ENCODE results near the gene DCHS1.
A peak's percentile ranks its signal among the peaks of the same experiment; 100 is the strongest.

DCHS1 gene

GRCh38 chr11:6664551-6664950, 8.9 kb upstream of the DCHS1 start:
- ChIA-PET CTCF (interaction anchor here (1.3 to 2.7 kb wide), 2 partner anchors 19 to 133 kb away, joined by 4 to 11 read pairs; partner anchors contain the start of gene MRPL17), POLR2A (no interaction called here)
- no peaks in the 10 kb centered on the region for H3K27me3 ChIP-seq (replicated peaks in 2 of 5; ENCODE audit: control insufficient read depth in 4 of 5, insufficient read depth in 5 of 5, low read length in 4 of 5)
- no peaks in the 10 kb centered on the region for H3K36me3 ChIP-seq (ENCODE audit: control insufficient read depth in 4 of 4, insufficient read depth in 4 of 4, low read length in 3 of 4)
- WGBS (ENCODE audit: insufficient coverage) = no CpG with 5 or more reads among the region's 1 CpG
- no peak overlapping the region for H3K27ac ChIP-seq (ENCODE audit: insufficient read depth in 1 of 2, low read depth in 1 of 2, low read length in 2 of 2, poor library complexity in 1 of 2, severe bottlenecking in 2 of 2)
- H3K4me3 ChIP-seq (ENCODE audit: control insufficient read depth in 1 of 7, extremely low read depth in 1 of 7, insufficient read depth in 4 of 7, low read depth in 2 of 7, low read length in 6 of 7) = no peak overlapping the region
- no peak for DNase-seq
- no peaks in the 10 kb centered on the region for H3K9me3 ChIP-seq (ENCODE audit: control extremely low read depth in 1 of 5, control insufficient read depth in 4 of 5, insufficient read depth in 2 of 5, low read depth in 1 of 5, low read length in 4 of 5)
- no peaks in the 10 kb centered on the region for H3K4me1 ChIP-seq (ENCODE audit: control extremely low read depth in 1 of 4, control insufficient read depth in 4 of 4, insufficient read depth in 4 of 4, low read length in 3 of 4)

- CTCF ChIA-PET = no interaction called here
- no peaks in the 10 kb centered on the region for H3K4me1 ChIP-seq (ENCODE audit: control extremely low read depth in 1 of 4, control insufficient read depth in 4 of 4, insufficient read depth in 4 of 4, low read length in 3 of 4)
- no peak overlapping the region for H3K27ac ChIP-seq (ENCODE audit: insufficient read depth in 1 of 2, low read depth in 1 of 2, low read length in 2 of 2, poor library complexity in 1 of 2, severe bottlenecking in 2 of 2)
- H3K4me3 ChIP-seq (ENCODE audit: control insufficient read depth in 1 of 7, extremely low read depth in 1 of 7, insufficient read depth in 4 of 7, low read depth in 2 of 7, low read length in 6 of 7) = no peak overlapping the region
- POLR2A ChIA-PET = no interaction called here
- H3K27me3 ChIP-seq (replicated peaks in 2 of 5; ENCODE audit: control insufficient read depth in 4 of 5, insufficient read depth in 5 of 5, low read length in 4 of 5) = no peaks in the 10 kb centered on the region
- no peaks in the 10 kb centered on the region for H3K36me3 ChIP-seq (ENCODE audit: control insufficient read depth in 4 of 4, insufficient read depth in 4 of 4, low read length in 3 of 4)
- DNase-seq = no peak
- no peaks in the 10 kb centered on the region for H3K9me3 ChIP-seq (ENCODE audit: control extremely low read depth in 1 of 5, control insufficient read depth in 4 of 5, insufficient read depth in 2 of 5, low read depth in 1 of 5, low read length in 4 of 5)
- WGBS (ENCODE audit: insufficient coverage) = 100% methylated on average over 2 of the region's 3 CpGs
These were observed 8.3 kb upstream of the DCHS1 start for GRCh38 chr11:6663794-6664469.

- H3K27me3 ChIP-seq (replicated peaks in 2 of 5; ENCODE audit: control insufficient read depth in 4 of 5, insufficient read depth in 5 of 5, low read length in 4 of 5) = peaks cover 0 to 13% (median 4%) of the 10 kb centered on the region in 5 experiments
- no peaks in the 10 kb centered on the region for H3K36me3 ChIP-seq (ENCODE audit: control insufficient read depth in 4 of 4, insufficient read depth in 4 of 4, low read length in 3 of 4)
- ChIA-PET POLR2A (no interaction called here), CTCF (interaction anchor here (1.3 to 1.5 kb wide), 3 partner anchors 19 to 42 kb away, joined by 4 to 5 read pairs (median 4); partner anchors contain the start of gene TPP1)
- no CpG with 5 or more reads among the region's 3 CpGs for WGBS (ENCODE audit: insufficient coverage)
- DNase-seq = no peak
- no peak overlapping the region for H3K4me3 ChIP-seq (ENCODE audit: control insufficient read depth in 1 of 7, extremely low read depth in 1 of 7, insufficient read depth in 4 of 7, low read depth in 2 of 7, low read length in 6 of 7)
- H3K9me3 ChIP-seq (ENCODE audit: control extremely low read depth in 1 of 5, control insufficient read depth in 4 of 5, insufficient read depth in 2 of 5, low read depth in 1 of 5, low read length in 4 of 5) = no peaks in the 10 kb centered on the region
- H3K4me1 ChIP-seq (ENCODE audit: control extremely low read depth in 1 of 4, control insufficient read depth in 4 of 4, insufficient read depth in 4 of 4, low read length in 3 of 4) = peaks cover 0 to 7% (median 2%) of the 10 kb centered on the region in 4 experiments
- H3K27ac ChIP-seq (ENCODE audit: insufficient read depth in 1 of 2, low read depth in 1 of 2, low read length in 2 of 2, poor library complexity in 1 of 2, severe bottlenecking in 2 of 2) = no peak overlapping the region
These were observed 5.1 kb upstream of the DCHS1 start for GRCh38 chr11:6660712-6661111.

- Histone ChIP-seq H3K27me3 (replicated peaks in 2 of 5; ENCODE audit: control insufficient read depth in 4 of 5, insufficient read depth in 5 of 5, low read length in 4 of 5) (peaks cover 0 to 19% (median 8%) of the 10 kb centered on the region in 5 experiments), H3K36me3 (ENCODE audit: control insufficient read depth in 4 of 4, insufficient read depth in 4 of 4, low read length in 3 of 4) (no peaks in the 10 kb centered on the region), H3K4me3 (ENCODE audit: control insufficient read depth in 1 of 7, extremely low read depth in 1 of 7, insufficient read depth in 4 of 7, low read depth in 2 of 7, low read length in 6 of 7) (no peak overlapping the region), H3K4me1 (ENCODE audit: control extremely low read depth in 1 of 4, control insufficient read depth in 4 of 4, insufficient read depth in 4 of 4, low read length in 3 of 4) (peaks cover 0 to 13% (median 7%) of the 10 kb centered on the region in 4 experiments), H3K9me3 (ENCODE audit: control extremely low read depth in 1 of 5, control insufficient read depth in 4 of 5, insufficient read depth in 2 of 5, low read depth in 1 of 5, low read length in 4 of 5) (no peaks in the 10 kb centered on the region), H3K27ac (ENCODE audit: insufficient read depth in 1 of 2, low read depth in 1 of 2, low read length in 2 of 2, poor library complexity in 1 of 2, severe bottlenecking in 2 of 2) (no peak overlapping the region)
- DNase-seq = no peak
- ChIA-PET CTCF (interaction anchor here (1.1 to 1.6 kb wide), 3 partner anchors 9 to 55 kb away, joined by 3 to 4 read pairs (median 3); partner anchors contain the start of gene ILK), POLR2A (no interaction called here)
These were observed 3.0 kb upstream of the DCHS1 start for GRCh38 chr11:6658647-6659046.

GRCh38 chr11:6657346-6657745, 1.7 kb upstream of the DCHS1 start:
- WGBS (ENCODE audit: insufficient coverage) = no CpG with 5 or more reads among the region's 1 CpG
- no peaks in the 10 kb centered on the region for H3K9me3 ChIP-seq (ENCODE audit: control extremely low read depth in 1 of 5, control insufficient read depth in 4 of 5, insufficient read depth in 2 of 5, low read depth in 1 of 5, low read length in 4 of 5)
- H3K36me3 ChIP-seq (ENCODE audit: control insufficient read depth in 4 of 4, insufficient read depth in 4 of 4, low read length in 3 of 4) = no peaks in the 10 kb centered on the region
- no peak for DNase-seq
- peaks cover 0 to 13% (median 8%) of the 10 kb centered on the region in 4 experiments for H3K4me1 ChIP-seq (ENCODE audit: control extremely low read depth in 1 of 4, control insufficient read depth in 4 of 4, insufficient read depth in 4 of 4, low read length in 3 of 4)
- ChIA-PET CTCF (interaction anchor here (0.6 to 1.3 kb wide), 3 partner anchors 10 to 48 kb away, joined by 3 read pairs; no protein-coding TSS in a partner anchor), POLR2A (interaction anchor here (0.6 kb wide), 1 partner anchor 319 kb away, joined by 3 read pairs; no protein-coding TSS in a partner anchor)
- H3K27me3 ChIP-seq (replicated peaks in 2 of 5; ENCODE audit: control insufficient read depth in 4 of 5, insufficient read depth in 5 of 5, low read length in 4 of 5) = peaks cover 0 to 19% (median 8%) of the 10 kb centered on the region in 5 experiments
- no peak overlapping the region for H3K4me3 ChIP-seq (ENCODE audit: control insufficient read depth in 1 of 7, extremely low read depth in 1 of 7, insufficient read depth in 4 of 7, low read depth in 2 of 7, low read length in 6 of 7)
- no peak overlapping the region for H3K27ac ChIP-seq (ENCODE audit: insufficient read depth in 1 of 2, low read depth in 1 of 2, low read length in 2 of 2, poor library complexity in 1 of 2, severe bottlenecking in 2 of 2)

- Histone ChIP-seq H3K4me3 (ENCODE audit: control insufficient read depth in 1 of 7, extremely low read depth in 1 of 7, insufficient read depth in 4 of 7, low read depth in 2 of 7, low read length in 6 of 7) (no peak overlapping the region), H3K27me3 (replicated peaks in 2 of 5; ENCODE audit: control insufficient read depth in 4 of 5, insufficient read depth in 5 of 5, low read length in 4 of 5) (peaks cover 0 to 19% (median 8%) of the 10 kb centered on the region in 5 experiments), H3K36me3 (ENCODE audit: control insufficient read depth in 4 of 4, insufficient read depth in 4 of 4, low read length in 3 of 4) (no peaks in the 10 kb centered on the region), H3K9me3 (ENCODE audit: control extremely low read depth in 1 of 5, control insufficient read depth in 4 of 5, insufficient read depth in 2 of 5, low read depth in 1 of 5, low read length in 4 of 5) (no peaks in the 10 kb centered on the region), H3K4me1 (ENCODE audit: control extremely low read depth in 1 of 4, control insufficient read depth in 4 of 4, insufficient read depth in 4 of 4, low read length in 3 of 4) (peaks cover 0 to 13% (median 8%) of the 10 kb centered on the region in 4 experiments), H3K27ac (ENCODE audit: insufficient read depth in 1 of 2, low read depth in 1 of 2, low read length in 2 of 2, poor library complexity in 1 of 2, severe bottlenecking in 2 of 2) (no peak overlapping the region)
- POLR2A ChIA-PET = interaction anchor here (0.6 kb wide), 1 partner anchor 319 kb away, joined by 3 read pairs; no protein-coding TSS in a partner anchor
- DNase-seq = peak in 1 of 3 donors; percentile 33
- WGBS (ENCODE audit: insufficient coverage) = 91% methylated on average over 4 of the region's 5 CpGs
- CTCF ChIA-PET = interaction anchor here (0.6 to 1.0 kb wide), 3 partner anchors 24 to 49 kb away, joined by 3 read pairs; no protein-coding TSS in a partner anchor
These were observed 1.3 kb upstream of the DCHS1 start for GRCh38 chr11:6656936-6657335.

GRCh38 chr11:6656584-6656915, 941 bp upstream of the DCHS1 start:
- no peaks in the 10 kb centered on the region for H3K36me3 ChIP-seq (ENCODE audit: control insufficient read depth in 4 of 4, insufficient read depth in 4 of 4, low read length in 3 of 4)
- ChIA-PET POLR2A (no interaction called here), CTCF (interaction anchor here (0.6 to 1.0 kb wide), 3 partner anchors 24 to 49 kb away, joined by 3 read pairs; no protein-coding TSS in a partner anchor)
- H3K27me3 ChIP-seq (replicated peaks in 2 of 5; ENCODE audit: control insufficient read depth in 4 of 5, insufficient read depth in 5 of 5, low read length in 4 of 5) = peaks cover 0 to 19% (median 8%) of the 10 kb centered on the region in 5 experiments
- H3K27ac ChIP-seq (ENCODE audit: insufficient read depth in 1 of 2, low read depth in 1 of 2, low read length in 2 of 2, poor library complexity in 1 of 2, severe bottlenecking in 2 of 2) = no peak overlapping the region
- 72% methylated on average over 3 of the region's 4 CpGs for WGBS (ENCODE audit: insufficient coverage)
- peak overlapping the region in 2 of 7 experiments; percentile 0 to 86 for H3K4me3 ChIP-seq (ENCODE audit: control insufficient read depth in 1 of 7, extremely low read depth in 1 of 7, insufficient read depth in 4 of 7, low read depth in 2 of 7, low read length in 6 of 7)
- no peak for DNase-seq
- peaks cover 0 to 13% (median 8%) of the 10 kb centered on the region in 4 experiments for H3K4me1 ChIP-seq (ENCODE audit: control extremely low read depth in 1 of 4, control insufficient read depth in 4 of 4, insufficient read depth in 4 of 4, low read length in 3 of 4)
- H3K9me3 ChIP-seq (ENCODE audit: control extremely low read depth in 1 of 5, control insufficient read depth in 4 of 5, insufficient read depth in 2 of 5, low read depth in 1 of 5, low read length in 4 of 5) = no peaks in the 10 kb centered on the region
